LNCAP (cell line): ENCODE measurements around the gene EMILIN1.

ENCODE experiments used
- TF ChIP-seq, protein P1 (sequence below): fragments of 450-650 bp; IDR thresholded peaks from 2 replicates; pipeline ENCODE4 v1.5.1; 2017; ENCODE audit warnings: mild to moderate bottlenecking

The EMILIN1 gene

DNA sequence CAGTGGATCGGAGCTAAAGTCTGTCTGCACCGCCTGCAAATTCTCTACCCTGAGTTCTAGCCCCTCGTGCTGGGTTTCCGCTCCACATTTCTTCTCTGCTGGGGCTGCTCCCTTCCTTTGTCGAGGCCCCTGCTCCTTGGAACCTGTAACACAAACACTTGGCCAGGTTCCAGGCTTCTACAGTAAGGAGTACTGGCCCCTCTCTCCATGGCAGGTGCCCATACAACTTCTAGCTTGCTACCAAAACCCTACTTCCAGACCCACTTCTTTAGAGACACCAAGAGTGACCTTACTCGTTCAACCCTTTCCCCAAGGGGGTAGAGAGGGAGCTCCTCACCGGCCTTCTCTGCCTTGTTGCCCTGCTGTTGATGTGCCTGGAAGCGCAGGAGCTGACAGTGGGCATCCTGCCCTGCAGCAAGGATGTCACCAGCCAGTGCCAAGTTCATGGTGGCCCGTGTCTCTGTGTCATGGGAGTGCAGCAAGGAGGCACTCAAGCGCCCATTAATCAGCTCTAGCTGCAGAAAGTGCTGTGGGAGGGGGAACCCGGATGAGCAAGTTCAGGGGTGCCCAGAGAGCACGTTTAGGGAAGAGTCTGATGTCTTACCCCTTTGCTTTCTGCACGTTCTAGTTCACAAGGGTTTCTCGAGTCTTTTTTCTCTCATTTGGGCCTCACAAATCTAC is 54.9 kb downstream of the EMILIN1 start:
- TF ChIP-seq, protein P1, sequence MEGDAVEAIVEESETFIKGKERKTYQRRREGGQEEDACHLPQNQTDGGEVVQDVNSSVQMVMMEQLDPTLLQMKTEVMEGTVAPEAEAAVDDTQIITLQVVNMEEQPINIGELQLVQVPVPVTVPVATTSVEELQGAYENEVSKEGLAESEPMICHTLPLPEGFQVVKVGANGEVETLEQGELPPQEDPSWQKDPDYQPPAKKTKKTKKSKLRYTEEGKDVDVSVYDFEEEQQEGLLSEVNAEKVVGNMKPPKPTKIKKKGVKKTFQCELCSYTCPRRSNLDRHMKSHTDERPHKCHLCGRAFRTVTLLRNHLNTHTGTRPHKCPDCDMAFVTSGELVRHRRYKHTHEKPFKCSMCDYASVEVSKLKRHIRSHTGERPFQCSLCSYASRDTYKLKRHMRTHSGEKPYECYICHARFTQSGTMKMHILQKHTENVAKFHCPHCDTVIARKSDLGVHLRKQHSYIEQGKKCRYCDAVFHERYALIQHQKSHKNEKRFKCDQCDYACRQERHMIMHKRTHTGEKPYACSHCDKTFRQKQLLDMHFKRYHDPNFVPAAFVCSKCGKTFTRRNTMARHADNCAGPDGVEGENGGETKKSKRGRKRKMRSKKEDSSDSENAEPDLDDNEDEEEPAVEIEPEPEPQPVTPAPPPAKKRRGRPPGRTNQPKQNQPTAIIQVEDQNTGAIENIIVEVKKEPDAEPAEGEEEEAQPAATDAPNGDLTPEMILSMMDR = no peak

GRCh38 chr2:27133905-27134780 is 55.7 kb downstream of the EMILIN1 start, which contains the start of gene PREB:
PREB (minus strand) TSS chr2:27134636; CDS start chr2:27134421, 215 bp downstream.
- TF ChIP-seq, protein P1 = no peak

DNA sequence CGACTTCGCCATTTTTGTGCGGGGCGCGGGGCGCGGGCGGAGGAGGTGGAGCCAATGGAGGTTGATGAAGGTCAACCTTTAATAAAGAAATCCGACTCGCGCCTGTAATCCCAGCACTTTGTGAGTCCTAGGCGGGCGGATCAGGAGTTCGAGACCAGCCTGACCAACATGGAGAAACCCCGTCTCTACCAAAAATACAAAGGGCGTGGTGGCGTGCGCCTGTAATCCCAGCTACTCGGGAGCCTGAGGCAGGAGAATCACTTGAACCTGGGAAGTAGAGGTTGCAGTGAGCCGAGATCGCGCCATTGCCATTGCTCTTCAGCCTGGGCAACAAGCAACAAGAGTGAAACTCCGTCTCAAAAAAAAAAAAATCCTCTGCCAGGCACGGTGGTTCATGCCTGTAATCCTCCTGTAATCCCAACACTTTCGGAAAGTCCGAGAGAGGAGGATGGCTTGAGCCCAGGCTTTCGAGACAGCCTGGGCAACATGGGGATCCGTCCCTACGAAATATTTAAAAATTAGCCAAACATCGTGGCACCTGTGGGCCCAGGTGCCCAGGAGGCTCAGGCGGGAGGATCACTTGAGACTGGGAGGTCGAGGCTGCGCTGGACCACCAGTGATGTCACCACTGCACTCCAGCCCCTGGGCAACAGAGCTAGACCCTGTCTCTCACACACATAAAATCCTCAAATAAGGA is 56.5 kb downstream of the EMILIN1 start:
- TF ChIP-seq, protein P1 = no peak

DNA sequence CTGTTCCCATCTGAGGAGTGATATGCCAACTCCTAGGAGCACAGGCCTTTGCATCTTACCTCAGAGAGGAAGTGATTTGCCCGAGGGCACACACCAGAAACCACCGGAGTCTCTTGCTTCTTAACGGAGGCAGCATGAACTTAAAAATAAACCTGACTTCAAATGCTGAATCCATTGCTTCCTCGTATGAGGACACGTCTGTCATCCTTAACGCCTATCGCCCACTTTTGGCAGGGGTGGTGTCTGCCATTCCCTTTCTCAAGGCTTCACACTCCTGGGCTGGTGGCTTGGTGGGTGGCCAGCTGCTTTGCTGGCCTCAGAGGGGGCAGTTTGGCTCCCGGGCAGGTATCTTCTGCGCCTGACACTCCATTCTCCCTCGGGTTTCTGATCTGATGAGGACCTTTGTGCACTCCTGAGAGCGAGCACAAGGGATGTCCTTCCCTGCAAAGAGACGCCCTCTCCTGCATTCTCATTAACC is 57.1 kb downstream of the EMILIN1 start:
- TF ChIP-seq, protein P1 = no peak
